DMS79 (cell line): ENCODE data around the gene ELFN2.

ENCODE experiments used
- DNase-seq: peaks from one replicate; lab custom pipeline; 2025; lab: John Stamatoyannopoulos, UW

Gene ELFN2

DNA sequence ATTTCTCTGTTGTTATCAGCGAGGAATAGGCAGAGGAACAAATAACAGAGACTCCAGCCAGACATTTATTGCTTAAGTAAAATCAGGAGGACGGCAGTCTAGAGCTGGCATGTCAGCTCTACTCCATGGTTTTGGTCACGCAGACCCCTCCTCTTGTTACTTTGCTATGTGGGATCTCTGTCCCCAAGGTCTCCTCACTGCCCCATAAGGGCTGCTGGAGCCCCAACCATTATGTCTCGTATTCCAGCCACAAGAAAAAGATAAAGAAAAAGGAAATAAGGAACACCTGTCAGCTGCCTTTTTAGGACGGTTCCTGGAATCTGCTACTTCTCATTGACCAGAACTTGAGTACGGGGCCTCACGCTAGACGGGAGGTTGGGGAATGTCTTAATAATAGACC, 70.4 kb downstream of the ELFN2 start:
- no peak for DNase-seq

DNA sequence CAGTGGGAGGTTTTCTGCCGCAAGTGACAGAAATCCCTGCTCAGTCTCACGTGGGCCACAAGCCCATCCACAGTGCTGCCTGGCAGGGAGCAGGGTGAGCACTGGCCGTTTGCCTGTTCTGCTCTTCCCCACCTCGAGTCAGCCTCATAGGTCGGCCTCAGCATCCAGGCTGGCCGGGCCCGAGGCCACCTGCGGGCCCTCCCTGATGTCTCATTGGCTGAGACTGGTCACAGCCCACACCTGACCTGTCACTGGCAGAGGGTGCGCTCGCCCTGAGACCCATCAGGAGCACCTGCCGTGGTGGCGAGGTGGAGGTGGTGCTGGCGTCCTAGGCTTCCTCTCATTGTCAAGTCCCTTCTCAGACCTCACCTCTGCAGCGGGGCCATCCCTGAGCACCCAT, 72.1 kb downstream of the ELFN2 start:
- no peak for DNase-seq

GRCh38 chr22:37354670-37355069, 72.6 kb downstream of the ELFN2 start:
- no peak for DNase-seq

DNA sequence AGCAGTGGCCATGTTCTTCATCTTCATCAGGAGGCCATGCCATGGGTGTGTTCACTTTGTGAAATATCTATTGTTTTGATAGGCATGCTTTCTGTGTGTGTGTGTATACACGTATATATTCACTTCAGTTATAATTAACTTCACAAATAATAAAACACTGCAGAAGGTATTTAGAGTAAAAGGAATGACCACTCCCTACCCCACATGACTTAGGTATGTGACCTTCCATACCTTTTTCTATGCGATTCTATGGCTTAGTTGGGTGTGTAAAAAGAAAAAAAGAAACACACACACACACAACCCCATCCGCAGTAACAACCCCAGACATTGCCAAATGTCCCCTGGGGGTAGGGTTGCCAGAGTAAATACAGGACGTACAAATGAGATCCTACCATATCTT, 73.0 kb downstream of the ELFN2 start:
- no peak for DNase-seq

GRCh38 chr22:37353839-37354238, 73.4 kb downstream of the ELFN2 start:
- no peak for DNase-seq

GRCh38 chr22:37352481-37352880, 74.8 kb downstream of the ELFN2 start:
- DNase-seq: no peak

DNA sequence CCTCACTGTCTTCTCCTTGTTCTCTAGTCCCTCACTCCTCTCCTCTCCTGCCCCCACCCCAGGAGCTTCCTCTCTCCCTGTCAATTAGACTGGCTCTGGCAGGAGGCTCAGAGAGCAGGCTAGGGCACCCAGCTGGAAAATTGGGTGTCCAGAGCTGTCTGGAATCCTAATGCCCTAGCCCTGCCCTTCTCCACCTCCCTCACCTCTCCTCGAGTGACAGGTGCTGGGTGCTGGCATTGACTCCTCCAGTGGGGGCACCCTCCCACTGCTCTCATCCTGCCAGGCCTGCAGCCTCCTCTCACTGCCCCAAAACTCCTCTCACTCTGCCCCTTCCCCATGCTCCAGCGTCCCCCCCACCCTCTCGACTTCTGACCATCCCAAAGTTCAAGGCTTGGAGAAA, 76.0 kb downstream of the ELFN2 start:
- peak; percentile 26 for DNase-seq

GRCh38 chr22:37349043-37349814, 78.0 kb downstream of the ELFN2 start:
- DNase-seq: no peak

DNA sequence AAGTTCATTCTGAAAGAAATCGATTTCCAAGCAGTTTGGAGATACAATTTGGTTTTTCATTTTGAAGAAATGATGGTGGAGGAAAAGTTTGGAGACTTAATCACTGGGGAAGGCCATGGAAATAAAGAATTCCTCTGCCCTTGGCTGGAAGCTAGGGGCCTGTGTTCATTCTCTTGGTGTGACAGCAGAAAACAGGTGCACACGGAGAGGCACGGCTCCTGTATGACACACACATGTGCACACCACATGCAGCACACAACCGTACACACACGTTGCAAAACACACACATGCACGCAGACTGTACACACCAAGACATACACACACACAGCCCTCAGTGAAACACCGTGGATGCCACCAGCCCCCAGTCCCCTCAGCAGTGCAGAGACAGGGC, 80.8 kb downstream of the ELFN2 start:
- DNase-seq: no peak

DNA sequence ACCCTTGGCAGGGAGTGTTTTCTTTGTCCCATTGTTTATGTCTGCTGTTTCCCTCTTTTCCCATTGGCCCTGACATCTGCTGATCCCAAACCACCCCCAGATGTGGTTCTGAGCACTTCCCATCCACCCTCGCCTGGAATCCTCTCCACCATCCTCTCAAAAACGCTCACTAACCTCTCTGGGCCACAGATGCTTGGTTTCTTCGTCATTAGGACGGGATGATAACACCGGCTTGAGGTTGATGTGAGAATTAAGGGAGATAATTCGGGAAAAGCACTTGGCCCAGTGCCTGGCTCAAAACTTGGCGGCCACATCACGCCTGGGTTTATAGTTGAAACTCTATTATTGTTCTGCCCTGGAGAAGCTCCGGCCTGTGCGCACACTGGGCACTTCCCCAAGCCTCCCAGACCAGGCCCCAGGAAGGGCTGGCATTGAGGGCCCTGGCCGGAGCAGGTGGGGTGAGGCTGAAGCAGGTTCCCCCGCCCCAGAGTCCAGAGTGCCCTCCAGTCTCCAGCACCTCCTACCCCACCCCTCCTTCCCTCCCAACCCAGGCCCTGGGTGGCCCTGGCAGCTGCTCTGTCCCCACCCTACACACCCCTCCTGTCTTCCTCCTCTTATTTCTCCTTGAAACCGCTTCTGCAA, 81.3 kb downstream of the ELFN2 start:
- peak; percentile 59 for DNase-seq

DNA sequence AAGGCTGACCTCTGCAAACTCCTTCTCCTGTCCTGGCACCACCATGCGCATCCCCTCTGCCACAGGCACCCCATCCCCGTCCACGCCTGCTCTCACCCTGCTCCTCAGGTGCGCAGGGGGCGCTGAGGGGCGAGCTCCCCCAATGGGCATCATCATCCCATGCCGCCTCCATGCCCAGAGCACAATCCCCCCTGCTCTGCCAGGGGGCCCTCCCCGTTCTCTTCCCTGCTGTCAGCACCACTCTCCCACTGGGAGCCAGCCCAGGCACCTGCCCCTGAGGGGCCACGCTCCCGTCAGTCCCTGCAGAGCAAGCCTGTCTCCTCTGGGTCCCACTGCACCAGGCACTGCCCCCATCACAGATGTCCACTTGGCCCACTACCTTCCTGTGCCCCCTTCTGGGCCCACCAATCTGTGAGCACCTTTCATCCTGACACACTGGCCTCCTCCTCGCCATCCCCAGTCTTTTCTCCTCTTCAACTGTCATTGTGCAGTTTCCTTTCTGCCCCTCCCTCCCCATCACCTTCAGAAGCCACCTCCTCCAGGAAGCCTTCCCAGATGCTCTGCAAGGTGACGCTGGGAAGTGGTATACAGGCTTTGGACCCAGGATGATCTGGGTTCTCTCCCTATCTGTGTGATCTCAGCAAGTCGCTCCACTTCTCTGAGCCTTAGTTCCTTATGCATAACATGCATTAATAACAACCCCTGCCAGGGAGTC, 82.4 kb downstream of the ELFN2 start:
- no peak for DNase-seq

- DNase-seq: no peak
Observed at GRCh38 chr22:37343863-37344734, 83.2 kb downstream of the ELFN2 start.

GRCh38 chr22:37343348-37343747, 83.9 kb downstream of the ELFN2 start:
- no peak for DNase-seq

GRCh38 chr22:37342065-37342464, 85.2 kb downstream of the ELFN2 start:
- DNase-seq: no peak

GRCh38 chr22:37340331-37341262, 86.7 kb downstream of the ELFN2 start:
- DNase-seq: peak; percentile 47

DNA sequence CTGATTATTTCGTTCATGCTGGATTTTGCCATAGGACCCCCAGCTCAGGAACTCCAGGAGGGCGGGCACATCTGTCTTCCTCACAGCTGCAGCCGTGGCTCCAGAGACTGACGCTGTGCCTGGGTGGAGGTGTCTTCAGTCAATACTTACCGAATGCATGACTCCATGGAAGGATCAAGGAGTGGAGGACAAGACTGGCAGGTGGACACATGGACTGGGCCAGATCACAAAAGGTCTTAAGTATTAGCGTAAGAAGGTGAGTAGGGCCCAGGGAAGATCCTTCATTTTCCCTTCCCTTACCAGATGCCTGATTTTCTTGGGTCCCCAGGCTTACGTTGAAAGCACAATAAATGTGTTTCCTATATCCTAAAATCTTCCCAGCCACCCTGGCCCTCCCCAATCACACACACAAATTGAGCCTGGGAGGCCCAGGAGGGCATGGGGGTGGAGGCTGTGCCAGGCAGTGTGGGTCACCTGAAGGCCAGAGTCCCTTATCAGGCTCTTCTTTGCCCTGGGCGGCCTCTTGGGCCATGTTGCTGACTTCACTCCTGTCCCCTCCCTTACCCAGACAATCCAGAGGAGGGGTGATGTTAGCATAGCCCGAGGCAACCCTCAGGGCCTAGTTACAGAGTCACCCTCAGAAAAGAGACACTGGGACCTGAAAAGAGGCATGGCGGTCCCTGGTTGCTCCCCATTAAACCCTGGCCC, 88.6 kb downstream of the ELFN2 start:
- no peak for DNase-seq

DNA sequence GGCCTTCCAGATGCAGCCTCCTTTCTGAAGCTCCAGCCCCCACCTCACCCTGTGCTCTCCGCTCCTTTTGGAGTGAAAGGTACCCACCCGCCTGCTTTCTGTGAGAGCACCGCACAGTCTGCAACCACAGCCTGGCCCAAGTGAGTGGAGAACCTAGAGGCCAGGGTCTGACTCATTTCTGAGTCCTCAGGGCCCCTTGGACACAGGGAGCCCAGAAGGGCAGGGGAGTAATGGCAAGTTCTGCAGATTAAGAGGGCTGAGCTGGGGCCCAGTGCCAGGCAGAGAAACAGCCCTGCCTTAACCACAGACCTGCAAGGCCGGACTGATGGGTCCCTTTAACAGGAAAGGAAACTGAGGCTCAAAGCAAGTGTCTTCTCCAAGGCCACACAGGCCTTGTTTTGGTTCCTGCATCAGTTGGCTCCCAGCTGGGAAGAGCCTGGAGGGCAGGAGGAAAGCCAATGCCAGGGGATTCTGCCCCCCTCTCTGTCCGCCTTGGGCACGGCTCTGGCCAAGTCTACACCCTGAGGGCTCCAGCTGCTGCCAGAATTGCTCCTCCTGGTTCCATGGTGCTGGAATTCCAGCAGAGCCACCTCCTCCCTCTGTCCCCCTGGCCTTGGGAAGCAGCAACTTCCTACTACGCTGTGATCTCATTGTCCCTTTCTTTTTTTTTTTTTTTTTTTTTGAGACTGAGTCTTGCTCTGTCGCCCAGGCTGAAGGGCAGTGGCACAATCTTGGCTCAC, 89.9 kb downstream of the ELFN2 start:
- DNase-seq: no peak

DNA sequence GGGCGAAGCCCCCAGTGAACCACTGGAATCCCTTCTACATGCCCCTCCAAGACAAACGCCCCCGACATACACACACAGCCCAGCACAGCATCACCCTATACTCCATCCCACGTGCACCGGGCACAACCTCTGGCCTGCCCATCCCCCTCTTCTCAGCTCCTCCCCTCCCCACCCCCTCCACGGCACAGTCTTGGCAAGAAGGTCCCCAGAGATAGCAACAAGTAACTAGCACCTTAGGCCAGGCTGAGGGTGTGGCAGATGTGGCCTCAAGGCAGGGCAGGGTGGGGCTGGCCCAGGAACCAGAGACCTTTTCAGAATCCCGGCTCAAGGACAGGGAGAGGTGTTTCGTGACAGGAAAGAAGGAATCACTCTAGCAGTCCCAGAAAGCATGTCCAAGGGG, 90.7 kb downstream of the ELFN2 start:
- DNase-seq: no peak

DNA sequence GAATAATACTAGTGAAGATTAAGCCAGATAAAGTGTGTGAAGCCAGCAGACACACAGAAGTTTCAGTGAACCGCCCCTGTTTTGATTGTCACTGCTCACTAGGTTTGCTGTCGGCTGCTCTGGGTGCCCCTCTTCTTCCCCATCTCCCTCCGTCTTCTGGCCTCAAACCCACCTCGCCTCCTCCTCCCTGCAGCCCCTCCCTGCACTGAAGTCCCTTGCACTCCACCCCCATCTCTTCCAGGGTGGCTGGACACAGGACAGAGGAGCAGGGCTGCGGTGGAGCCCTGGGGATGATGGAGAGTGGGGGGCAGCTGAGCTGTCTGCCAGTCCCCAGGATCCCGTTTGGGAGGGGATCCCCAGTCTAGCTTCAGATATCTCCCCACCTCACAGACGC, 91.5 kb downstream of the ELFN2 start:
- DNase-seq: no peak
